Esophagus squamous epithelium (tissue), 5 donors: ENCODE data around the gene ZBTB17. TPM values are rescaled to one million over a fixed set of nuclear protein-coding genes. Genes with fewer than 3 reads are reported as not detected.

Source experiments
- DNase-seq: peaks from one replicate; lab custom pipeline; 2025; lab: John Stamatoyannopoulos, UW
- H3K27ac ChIP-seq, 4 donors: fragments of 200-600 bp; sonication (generic); one replicate each; pipeline ENCODE4 v1.5.1; 2016 to 2019; ENCODE audit warnings: mild to moderate bottlenecking in 1 of 4
- H3K27me3 ChIP-seq, 4 donors: fragments of 200-600 bp; sonication (generic); 1 replicate in 3 of 4; 2 replicates in 1 of 4; pipeline versions ENCODE4 v1.5.1 to v1.6.0; 2017 to 2021; ENCODE audit warnings: antibody characterized with exemption in 1 of 4
- H3K36me3 ChIP-seq, 3 donors: fragments of 200-600 bp; sonication (generic); one replicate each; pipeline ENCODE4 v1.5.1; 2016 to 2019
- H3K4me1 ChIP-seq, 3 donors: fragments of 200-600 bp; sonication (generic); one replicate each; pipeline ENCODE4 v1.5.1; 2017 to 2019
- H3K4me3 ChIP-seq, 4 donors: fragments of 200-600 bp; sonication (generic); 1 replicate in 3 of 4; 2 replicates in 1 of 4; pipeline ENCODE4 v1.5.1; 2016 to 2019; ENCODE audit warnings: mild to moderate bottlenecking in 2 of 4, moderate library complexity in 1 of 4
- H3K9me3 ChIP-seq, 3 donors: fragments of 200-600 bp; sonication (generic); one replicate each; pipeline ENCODE4 v1.5.1; 2016 to 2019
- POLR2A ChIP-seq, 4 donors: fragments of 450-650 bp; IDR thresholded peaks; one replicate each; pipeline ENCODE4 v1.6.1; 2017; ENCODE audit warnings: antibody characterized with exemption in 4 of 4, mild to moderate bottlenecking in 4 of 4, moderate library complexity in 3 of 4
- WGBS, 2 donors: methylation state at CpG; one replicate each; pipeline ENCODE4 v1.1.5; 2018; 5-methylcytosine and 5-hydroxymethylcytosine counted together
- intact Hi-C: fragments of 100-400 bp; cut with DNase I; formaldehyde crosslinking; loops from one replicate; pipeline ENCODE4 v1.15.0; 2022
- total RNA-seq, 4 donors: library from RNA; depleted of rRNA; stranded (reverse); fragments of >200 nt; gene quantifications; one replicate each; pipeline ENCODE4 v1.1.0, GENCODE V29; 2016
- TF ChIP-seq, protein P1 (sequence below), 6 experiments: fragments of 450-650 bp in 4 of 6; fragments of 200-600 bp in 2 of 6; sonication (generic) in 2 of 6; IDR thresholded peaks; one replicate each; pipeline ENCODE4 v1.5.1; 2016 to 2019; ENCODE audit warnings: antibody characterized with exemption in 6 of 6, mild to moderate bottlenecking in 4 of 6, moderate library complexity in 4 of 6
- donor health status: DM: yes; HTN: yes; CAD: no.

The ZBTB17 gene
- total RNA-seq, 4 donors from 2014 or later, result 19.1 to 33.1 (median 26.8) TPM

- Histone ChIP-seq H3K36me3 (no peaks in the 10 kb centered on the region), H3K4me1 (peaks cover 12 to 52% (median 27%) of the 10 kb centered on the region in 3 donors), H3K9me3 (no peaks in the 10 kb centered on the region), H3K27ac (peak overlapping the region; percentile 67 to 91 (median 84)), H3K27me3 (peaks cover 0 to 7% (median 0%) of the 10 kb centered on the region in 4 donors), H3K4me3 (no peak overlapping the region)
- intact Hi-C loops, result no loop called here
- no peak for DNase-seq
- TF ChIP-seq, protein P1, sequence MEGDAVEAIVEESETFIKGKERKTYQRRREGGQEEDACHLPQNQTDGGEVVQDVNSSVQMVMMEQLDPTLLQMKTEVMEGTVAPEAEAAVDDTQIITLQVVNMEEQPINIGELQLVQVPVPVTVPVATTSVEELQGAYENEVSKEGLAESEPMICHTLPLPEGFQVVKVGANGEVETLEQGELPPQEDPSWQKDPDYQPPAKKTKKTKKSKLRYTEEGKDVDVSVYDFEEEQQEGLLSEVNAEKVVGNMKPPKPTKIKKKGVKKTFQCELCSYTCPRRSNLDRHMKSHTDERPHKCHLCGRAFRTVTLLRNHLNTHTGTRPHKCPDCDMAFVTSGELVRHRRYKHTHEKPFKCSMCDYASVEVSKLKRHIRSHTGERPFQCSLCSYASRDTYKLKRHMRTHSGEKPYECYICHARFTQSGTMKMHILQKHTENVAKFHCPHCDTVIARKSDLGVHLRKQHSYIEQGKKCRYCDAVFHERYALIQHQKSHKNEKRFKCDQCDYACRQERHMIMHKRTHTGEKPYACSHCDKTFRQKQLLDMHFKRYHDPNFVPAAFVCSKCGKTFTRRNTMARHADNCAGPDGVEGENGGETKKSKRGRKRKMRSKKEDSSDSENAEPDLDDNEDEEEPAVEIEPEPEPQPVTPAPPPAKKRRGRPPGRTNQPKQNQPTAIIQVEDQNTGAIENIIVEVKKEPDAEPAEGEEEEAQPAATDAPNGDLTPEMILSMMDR (IDR thresholded peaks at IDR 0.05), result no peak
- TF ChIP-seq POLR2A (IDR thresholded peaks at IDR 0.05), result no peak
- no CpG with 5 or more reads among the region's 6 CpGs for WGBS, 2 donors
Measured at GRCh38 chr1:16020325-16020724, 44.4 kb upstream of the ZBTB17 start.

DNA sequence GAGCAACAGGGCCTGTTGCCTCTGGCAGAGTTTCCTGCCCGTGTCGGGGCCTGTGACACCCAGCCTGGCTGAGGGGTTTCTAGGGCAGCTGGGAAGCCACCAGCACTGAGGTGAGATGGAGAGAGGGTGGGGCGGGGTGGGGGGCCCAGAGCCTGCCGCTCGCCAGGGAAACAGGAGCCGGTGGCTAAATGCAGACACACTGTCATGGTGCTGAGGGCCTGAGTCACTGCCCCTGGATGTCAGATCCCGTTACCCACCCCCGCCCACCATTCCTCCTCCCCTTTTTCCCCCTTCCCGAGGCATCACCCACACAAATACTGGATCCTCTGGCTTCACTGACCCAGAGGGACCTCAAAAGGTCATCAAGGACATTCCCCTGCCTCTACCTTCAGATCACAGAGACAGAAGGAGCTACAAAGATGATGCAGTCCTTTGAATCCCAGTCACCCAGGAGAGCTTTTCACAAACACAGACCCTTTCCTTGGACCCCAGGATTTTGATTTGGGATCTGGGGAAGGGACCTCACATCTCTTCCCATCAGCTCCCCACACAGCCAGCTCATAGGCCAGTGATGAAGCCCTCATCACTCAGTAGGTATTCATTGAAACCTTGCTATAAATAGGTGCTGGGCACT lies 43.9 kb upstream of the ZBTB17 start:
- intact Hi-C loops, result no loop called here
- Histone ChIP-seq H3K4me1 (peaks cover 12 to 57% (median 27%) of the 10 kb centered on the region in 3 donors), H3K9me3 (no peaks in the 10 kb centered on the region), H3K4me3 (no peak overlapping the region), H3K27ac (peak overlapping the region; percentile 67 to 91 (median 84)), H3K27me3 (peaks cover 0 to 7% (median 0%) of the 10 kb centered on the region in 4 donors), H3K36me3 (no peaks in the 10 kb centered on the region)
- no peak for DNase-seq
- 47% methylated on average over 2 of the region's 9 CpGs; no CpG with 5 or more reads in 1 of the 2 donors for WGBS, 2 donors
- TF ChIP-seq, protein P1 (IDR thresholded peaks at IDR 0.05), result no peak
- no peak for TF ChIP-seq POLR2A (IDR thresholded peaks at IDR 0.05)

- H3K4me3 ChIP-seq, result no peak overlapping the region
- H3K36me3 ChIP-seq, result no peaks in the 10 kb centered on the region
- H3K27ac ChIP-seq, result peak overlapping the region; percentile 67 to 91 (median 84)
- H3K4me1 ChIP-seq, result peaks cover 12 to 65% (median 27%) of the 10 kb centered on the region in 3 donors
- WGBS, 2 donors, result 70 to 78% methylated on average over 11 to 14 of the region's 23 CpGs
- no peak for DNase-seq
- H3K27me3 ChIP-seq, result peaks cover 0 to 7% (median 0%) of the 10 kb centered on the region in 4 donors
- TF ChIP-seq, protein P1 (IDR thresholded peaks at IDR 0.05), result no peak
- TF ChIP-seq POLR2A (IDR thresholded peaks at IDR 0.05), result no peak
- no peaks in the 10 kb centered on the region for H3K9me3 ChIP-seq
- intact Hi-C loops, result no loop called here
Measured at GRCh38 chr1:16018749-16019643, 43.1 kb upstream of the ZBTB17 start.

DNA sequence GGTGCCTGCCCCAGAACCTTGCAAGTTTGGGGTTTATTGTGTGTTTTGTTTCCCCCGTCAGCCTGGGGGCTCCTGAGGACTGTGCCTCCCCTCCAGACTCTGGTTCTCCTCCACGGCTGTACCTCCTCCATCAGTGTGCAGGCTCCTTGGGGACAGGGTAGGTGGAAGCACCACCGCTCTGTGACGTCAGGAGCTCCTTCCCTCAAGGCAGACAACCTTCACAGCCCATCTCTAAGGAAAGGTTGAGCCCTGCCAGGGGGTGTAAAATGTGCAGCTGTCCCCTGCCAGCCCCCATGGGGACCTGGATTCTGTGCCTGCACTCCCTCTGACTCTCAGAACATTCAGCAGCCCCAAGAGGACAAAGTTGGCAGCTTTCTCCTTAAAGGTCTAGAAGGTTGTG lies 42.4 kb upstream of the ZBTB17 start:
- H3K4me1 ChIP-seq, result peaks cover 18 to 72% (median 31%) of the 10 kb centered on the region in 3 donors
- no peak for DNase-seq
- WGBS, 2 donors, result 0% methylated on average over 1 of the region's 4 CpGs; no CpG with 5 or more reads in 1 of the 2 donors
- no peaks in the 10 kb centered on the region for H3K36me3 ChIP-seq
- intact Hi-C loops, result no loop called here
- peak overlapping the region; percentile 67 to 91 (median 84) for H3K27ac ChIP-seq
- peak overlapping the region in 3 of 4 donors; percentile 31 to 60 (median 37) for H3K4me3 ChIP-seq
- TF ChIP-seq POLR2A (IDR thresholded peaks at IDR 0.05), result no peak
- TF ChIP-seq, protein P1 (IDR thresholded peaks at IDR 0.05), result no peak
- H3K9me3 ChIP-seq, result no peaks in the 10 kb centered on the region
- H3K27me3 ChIP-seq, result peaks cover 0 to 7% (median 0%) of the 10 kb centered on the region in 4 donors
